ENCODE data around the gene CAMTA2.

- TF ChIP-seq, protein P1, sequence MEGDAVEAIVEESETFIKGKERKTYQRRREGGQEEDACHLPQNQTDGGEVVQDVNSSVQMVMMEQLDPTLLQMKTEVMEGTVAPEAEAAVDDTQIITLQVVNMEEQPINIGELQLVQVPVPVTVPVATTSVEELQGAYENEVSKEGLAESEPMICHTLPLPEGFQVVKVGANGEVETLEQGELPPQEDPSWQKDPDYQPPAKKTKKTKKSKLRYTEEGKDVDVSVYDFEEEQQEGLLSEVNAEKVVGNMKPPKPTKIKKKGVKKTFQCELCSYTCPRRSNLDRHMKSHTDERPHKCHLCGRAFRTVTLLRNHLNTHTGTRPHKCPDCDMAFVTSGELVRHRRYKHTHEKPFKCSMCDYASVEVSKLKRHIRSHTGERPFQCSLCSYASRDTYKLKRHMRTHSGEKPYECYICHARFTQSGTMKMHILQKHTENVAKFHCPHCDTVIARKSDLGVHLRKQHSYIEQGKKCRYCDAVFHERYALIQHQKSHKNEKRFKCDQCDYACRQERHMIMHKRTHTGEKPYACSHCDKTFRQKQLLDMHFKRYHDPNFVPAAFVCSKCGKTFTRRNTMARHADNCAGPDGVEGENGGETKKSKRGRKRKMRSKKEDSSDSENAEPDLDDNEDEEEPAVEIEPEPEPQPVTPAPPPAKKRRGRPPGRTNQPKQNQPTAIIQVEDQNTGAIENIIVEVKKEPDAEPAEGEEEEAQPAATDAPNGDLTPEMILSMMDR (conservative IDR thresholded peaks at IDR 0.05; ENCODE audit: low read length) = no peak
- TF ChIP-seq EZH2phosphoT487 (IDR thresholded peaks at IDR 0.05; ENCODE audit: borderline replicate concordance, low read depth, low read length) = no peak
These were observed 10.0 kb upstream of the CAMTA2 start, which contains the start of the genes INCA1 and KIF1C for GRCh38 chr17:4997302-4998026.
